Measurements from ENCODE around the gene ABLIM1.

DNA sequence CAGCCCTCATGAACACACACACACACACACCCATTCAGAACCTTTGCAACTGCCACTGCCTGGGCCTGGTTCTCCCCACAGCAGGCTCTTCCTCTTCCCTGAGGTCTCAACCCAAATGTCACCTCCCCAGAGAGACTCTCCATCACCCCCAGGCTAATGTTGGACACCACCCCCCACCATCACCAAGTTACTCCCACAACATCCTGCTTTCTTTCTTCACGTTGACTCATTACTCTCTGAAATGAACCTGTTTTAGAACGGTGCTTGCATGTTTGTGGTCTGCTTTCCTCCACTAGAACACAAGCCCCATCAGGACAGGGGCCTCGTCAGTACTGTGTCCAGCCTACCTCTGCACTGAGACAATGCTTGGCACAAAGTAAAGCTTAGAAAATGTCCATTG is 269.8 kb downstream of the ABLIM1 start:
- no peak for TF ChIP-seq POLR2A (IDR thresholded peaks at IDR 0.05)
- TF ChIP-seq, protein P1, sequence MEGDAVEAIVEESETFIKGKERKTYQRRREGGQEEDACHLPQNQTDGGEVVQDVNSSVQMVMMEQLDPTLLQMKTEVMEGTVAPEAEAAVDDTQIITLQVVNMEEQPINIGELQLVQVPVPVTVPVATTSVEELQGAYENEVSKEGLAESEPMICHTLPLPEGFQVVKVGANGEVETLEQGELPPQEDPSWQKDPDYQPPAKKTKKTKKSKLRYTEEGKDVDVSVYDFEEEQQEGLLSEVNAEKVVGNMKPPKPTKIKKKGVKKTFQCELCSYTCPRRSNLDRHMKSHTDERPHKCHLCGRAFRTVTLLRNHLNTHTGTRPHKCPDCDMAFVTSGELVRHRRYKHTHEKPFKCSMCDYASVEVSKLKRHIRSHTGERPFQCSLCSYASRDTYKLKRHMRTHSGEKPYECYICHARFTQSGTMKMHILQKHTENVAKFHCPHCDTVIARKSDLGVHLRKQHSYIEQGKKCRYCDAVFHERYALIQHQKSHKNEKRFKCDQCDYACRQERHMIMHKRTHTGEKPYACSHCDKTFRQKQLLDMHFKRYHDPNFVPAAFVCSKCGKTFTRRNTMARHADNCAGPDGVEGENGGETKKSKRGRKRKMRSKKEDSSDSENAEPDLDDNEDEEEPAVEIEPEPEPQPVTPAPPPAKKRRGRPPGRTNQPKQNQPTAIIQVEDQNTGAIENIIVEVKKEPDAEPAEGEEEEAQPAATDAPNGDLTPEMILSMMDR (IDR thresholded peaks at IDR 0.05 in 8 of 11, conservative IDR thresholded peaks at IDR 0.05 in 3 of 11), result no peak
